ENCODE measurements around the gene NACC2. TPM values are rescaled to one million over a fixed set of nuclear protein-coding genes. Genes with fewer than 3 reads are reported as not detected.

NACC2 gene
- total RNA-seq, 4 donors from 2014 or later = 18.4 to 33.6 (median 22.4) TPM

- Histone ChIP-seq H3K27me3 (no peaks in the 10 kb centered on the region), H3K4me1 (no peaks in the 10 kb centered on the region), H3K36me3 (no peaks in the 10 kb centered on the region), H3K9me3 (no peaks in the 10 kb centered on the region), H3K27ac (no peak overlapping the region), H3K4me3 (replicated peaks in 1 of 3) (no peak overlapping the region)
- 96 to 98% methylated on average over 2 of the region's 2 CpGs for WGBS, 2 donors
- intact Hi-C loops (cut with DNase I) = no loop called here
- TF ChIP-seq POLR2A (IDR thresholded peaks at IDR 0.05) = no peak
- no peak for TF ChIP-seq CTCF (IDR thresholded peaks at IDR 0.05)
- DNase-seq = no peak
Observed at GRCh38 chr9:136039488-136039887, 55.6 kb downstream of the NACC2 start.

- H3K9me3 ChIP-seq = no peaks in the 10 kb centered on the region
- TF ChIP-seq CTCF (IDR thresholded peaks at IDR 0.05) (no peak), POLR2A (IDR thresholded peaks at IDR 0.05) (no peak)
- WGBS, 2 donors = 92 to 94% methylated on average over 2 of the region's 2 CpGs
- H3K27ac ChIP-seq = no peak overlapping the region
- H3K4me1 ChIP-seq = no peaks in the 10 kb centered on the region
- intact Hi-C loops (cut with DNase I) = no loop called here
- no peak overlapping the region for H3K4me3 ChIP-seq (replicated peaks in 1 of 3)
- DNase-seq = no peak
- H3K27me3 ChIP-seq = no peaks in the 10 kb centered on the region
- H3K36me3 ChIP-seq = no peaks in the 10 kb centered on the region
Observed at GRCh38 chr9:136036848-136037247, 58.2 kb downstream of the NACC2 start.

- DNase-seq = no peak
- WGBS, 2 donors = 90% methylated on average over 6 of the region's 6 CpGs
- no peak overlapping the region for H3K27ac ChIP-seq
- no peak for TF ChIP-seq CTCF (IDR thresholded peaks at IDR 0.05)
- TF ChIP-seq POLR2A (IDR thresholded peaks at IDR 0.05) = no peak
- no peaks in the 10 kb centered on the region for H3K27me3 ChIP-seq
- H3K36me3 ChIP-seq = no peaks in the 10 kb centered on the region
- H3K4me1 ChIP-seq = no peaks in the 10 kb centered on the region
- intact Hi-C loops (cut with DNase I) = no loop called here
- no peaks in the 10 kb centered on the region for H3K9me3 ChIP-seq
- H3K4me3 ChIP-seq (replicated peaks in 1 of 3) = no peak overlapping the region
Observed at GRCh38 chr9:136036050-136036449, 59.0 kb downstream of the NACC2 start.

GRCh38 chr9:136031741-136032730, 63.1 kb downstream of the NACC2 start:
- no peak overlapping the region for H3K4me3 ChIP-seq (replicated peaks in 1 of 3)
- H3K27me3 ChIP-seq = no peaks in the 10 kb centered on the region
- WGBS, 2 donors = 78 to 86% methylated on average over 13 of the region's 13 CpGs
- TF ChIP-seq CTCF (IDR thresholded peaks at IDR 0.05) = no peak
- no peak for TF ChIP-seq POLR2A (IDR thresholded peaks at IDR 0.05)
- H3K4me1 ChIP-seq = no peaks in the 10 kb centered on the region
- no peak overlapping the region for H3K27ac ChIP-seq
- intact Hi-C loops (cut with DNase I) = no loop called here
- no peak for DNase-seq
- H3K9me3 ChIP-seq = no peaks in the 10 kb centered on the region
- no peaks in the 10 kb centered on the region for H3K36me3 ChIP-seq

GRCh38 chr9:136031094-136031493, 64.0 kb downstream of the NACC2 start:
- H3K9me3 ChIP-seq = no peaks in the 10 kb centered on the region
- no peak for TF ChIP-seq POLR2A (IDR thresholded peaks at IDR 0.05)
- no peak for TF ChIP-seq CTCF (IDR thresholded peaks at IDR 0.05)
- intact Hi-C loops (cut with DNase I) = no loop called here
- 96 to 100% methylated on average over 8 of the region's 8 CpGs for WGBS, 2 donors
- no peak overlapping the region for H3K27ac ChIP-seq
- H3K4me3 ChIP-seq (replicated peaks in 1 of 3) = no peak overlapping the region
- H3K4me1 ChIP-seq = no peaks in the 10 kb centered on the region
- no peaks in the 10 kb centered on the region for H3K36me3 ChIP-seq
- no peak for DNase-seq
- no peaks in the 10 kb centered on the region for H3K27me3 ChIP-seq
